Osteocyte (in vitro differentiated cells): ENCODE data around the gene SOCS6. TPM values are rescaled to one million over a fixed set of nuclear protein-coding genes. Genes with fewer than 3 reads are reported as not detected.

Experiments
- DNase-seq: peaks from one replicate; pipeline ENCODE4 v3.0.0; 2021; ENCODE audit warnings: mixed read lengths; ENCODE audit not compliant: unreplicated experiment; ENCODE audit errors: extremely low spot score
- H3K27ac Mint-ChIP-seq: one replicate; pipeline ENCODE4 v1.8.0; 2021; ENCODE audit warnings: mild to moderate bottlenecking, mixed read lengths; ENCODE audit not compliant: unreplicated experiment
- H3K27me3 Mint-ChIP-seq: one replicate; pipeline ENCODE4 v1.8.0; 2021; ENCODE audit warnings: mixed read lengths; ENCODE audit not compliant: unreplicated experiment
- H3K36me3 Mint-ChIP-seq: one replicate; pipeline ENCODE4 v1.8.0; 2021; ENCODE audit warnings: mixed read lengths; ENCODE audit not compliant: unreplicated experiment
- H3K4me1 Mint-ChIP-seq: one replicate; pipeline ENCODE4 v1.8.0; 2021; ENCODE audit warnings: mixed read lengths; ENCODE audit not compliant: unreplicated experiment
- H3K4me3 Mint-ChIP-seq: one replicate; pipeline ENCODE4 v1.8.0; 2021; ENCODE audit warnings: mild to moderate bottlenecking, moderate library complexity, mixed read lengths; ENCODE audit not compliant: unreplicated experiment
- H3K9me3 Mint-ChIP-seq: one replicate; pipeline ENCODE4 v1.8.0; 2021; ENCODE audit warnings: mixed read lengths; ENCODE audit not compliant: unreplicated experiment
- total RNA-seq: library from RNA; stranded (reverse); gene quantifications from 2 replicates; pipeline ENCODE4 v1.2.1, GENCODE V29; 2021
- TF ChIP-seq, protein P1 (sequence below): fragments of 200-600 bp; sonication (generic); IDR thresholded peaks from 2 replicates; pipeline ENCODE4 v1.5.0; 2021; ENCODE audit warnings: antibody characterized with exemption, mild to moderate bottlenecking, moderate library complexity

SOCS6 gene
- total RNA-seq, 1 donor from 2014 or later, result 19.4 TPM

DNA sequence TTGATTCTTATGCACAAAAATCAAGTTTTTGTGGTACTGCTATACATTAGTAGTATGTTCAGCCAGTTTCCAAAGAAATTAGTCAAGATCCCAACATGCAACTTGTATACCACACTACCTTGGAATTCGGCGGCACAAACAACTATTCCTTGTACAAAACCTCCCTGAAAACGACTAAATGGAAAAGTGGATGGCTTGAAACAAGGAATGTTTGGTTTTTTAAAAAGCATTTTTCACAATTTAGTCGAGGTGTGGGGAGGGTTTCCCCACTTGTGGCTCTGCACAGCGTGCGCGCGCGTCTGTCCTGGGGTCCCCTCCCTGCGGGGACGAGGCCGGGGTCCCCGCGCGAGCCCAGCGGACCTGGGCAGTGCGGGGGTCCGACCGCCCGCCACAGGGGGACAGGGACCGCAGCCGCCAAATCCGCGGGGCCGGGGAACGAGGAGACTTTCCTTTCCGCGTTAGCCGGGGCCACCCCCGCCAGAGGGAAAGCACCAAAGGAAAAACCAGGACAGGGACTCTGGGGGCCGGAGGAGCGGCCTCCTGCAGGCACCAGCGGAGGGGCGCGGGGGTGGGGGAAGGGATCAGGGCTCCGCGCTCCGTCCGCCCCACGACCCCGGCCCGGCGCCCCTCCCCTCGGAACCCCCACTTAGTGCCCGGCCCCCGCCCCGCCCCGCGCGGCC, 534 bp upstream of the SOCS6 start:
- H3K4me3 Mint-ChIP-seq, result peak overlapping the region; percentile 66
- no peak for DNase-seq

DNA sequence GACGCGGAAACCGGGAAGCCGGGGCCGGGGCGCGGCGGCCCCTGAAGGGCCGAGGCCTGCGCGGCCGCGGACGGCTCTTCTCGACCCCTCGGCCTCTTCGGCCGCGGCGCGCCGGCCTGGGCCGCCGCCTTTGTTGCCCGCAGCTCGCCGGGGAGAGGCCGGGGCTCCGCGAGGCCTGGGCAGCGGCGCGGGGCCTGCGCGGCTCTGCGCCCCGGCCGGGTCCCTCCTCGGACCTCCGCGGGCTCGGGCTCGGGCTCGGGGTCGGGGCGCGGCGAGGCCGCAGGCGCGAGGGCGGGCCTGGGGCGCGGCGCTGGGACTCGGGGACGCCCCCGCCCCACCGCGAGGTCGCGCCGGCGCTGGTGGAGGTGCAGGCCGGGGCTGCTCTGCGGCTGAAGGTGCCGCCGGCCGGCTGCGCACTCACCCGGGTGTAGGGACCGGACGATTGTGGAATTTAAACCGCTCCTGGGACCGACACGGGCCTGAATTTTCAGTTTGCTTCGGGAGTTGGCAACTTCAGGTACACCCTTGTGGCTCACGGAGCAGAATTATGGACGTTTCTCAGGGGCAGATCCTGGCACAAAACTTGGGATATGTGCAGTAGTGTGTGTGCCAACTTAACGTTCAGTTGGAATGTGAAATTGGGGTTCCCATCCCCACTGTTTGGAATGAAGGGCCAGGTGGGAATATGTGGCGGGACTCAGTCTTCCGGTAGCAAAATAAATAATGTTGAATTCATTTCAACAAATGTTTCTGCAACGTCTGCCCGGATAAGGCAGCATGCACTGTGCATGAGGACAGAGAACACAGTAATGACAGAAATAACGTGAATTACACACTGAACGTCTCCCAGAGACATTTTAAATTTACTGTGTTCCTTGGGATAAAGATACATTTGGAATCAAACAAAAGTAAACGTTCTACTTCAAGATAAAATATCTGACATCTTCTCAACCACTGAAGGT, 787 bp downstream of the SOCS6 start:
- Mint-ChIP-seq H3K27me3 (no peaks in the 10 kb centered on the region), H3K27ac (peak overlapping the region; percentile 87), H3K9me3 (no peaks in the 10 kb centered on the region), H3K36me3 (peaks cover 5% of the 10 kb centered on the region), H3K4me3 (peak overlapping the region; percentile 89), H3K4me1 (peaks cover 49% of the 10 kb centered on the region)
- TF ChIP-seq, protein P1, sequence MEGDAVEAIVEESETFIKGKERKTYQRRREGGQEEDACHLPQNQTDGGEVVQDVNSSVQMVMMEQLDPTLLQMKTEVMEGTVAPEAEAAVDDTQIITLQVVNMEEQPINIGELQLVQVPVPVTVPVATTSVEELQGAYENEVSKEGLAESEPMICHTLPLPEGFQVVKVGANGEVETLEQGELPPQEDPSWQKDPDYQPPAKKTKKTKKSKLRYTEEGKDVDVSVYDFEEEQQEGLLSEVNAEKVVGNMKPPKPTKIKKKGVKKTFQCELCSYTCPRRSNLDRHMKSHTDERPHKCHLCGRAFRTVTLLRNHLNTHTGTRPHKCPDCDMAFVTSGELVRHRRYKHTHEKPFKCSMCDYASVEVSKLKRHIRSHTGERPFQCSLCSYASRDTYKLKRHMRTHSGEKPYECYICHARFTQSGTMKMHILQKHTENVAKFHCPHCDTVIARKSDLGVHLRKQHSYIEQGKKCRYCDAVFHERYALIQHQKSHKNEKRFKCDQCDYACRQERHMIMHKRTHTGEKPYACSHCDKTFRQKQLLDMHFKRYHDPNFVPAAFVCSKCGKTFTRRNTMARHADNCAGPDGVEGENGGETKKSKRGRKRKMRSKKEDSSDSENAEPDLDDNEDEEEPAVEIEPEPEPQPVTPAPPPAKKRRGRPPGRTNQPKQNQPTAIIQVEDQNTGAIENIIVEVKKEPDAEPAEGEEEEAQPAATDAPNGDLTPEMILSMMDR, result no peak
- peak; percentile 88 for DNase-seq

More for the DNA sequence above, 534 bp upstream of the SOCS6 start:
- Mint-ChIP-seq H3K27ac (peak overlapping the region; percentile 64), H3K27me3 (no peaks in the 10 kb centered on the region), H3K9me3 (no peaks in the 10 kb centered on the region), H3K36me3 (peaks cover 5% of the 10 kb centered on the region), H3K4me1 (peaks cover 41% of the 10 kb centered on the region)
- TF ChIP-seq, protein P1, result no peak

DNA sequence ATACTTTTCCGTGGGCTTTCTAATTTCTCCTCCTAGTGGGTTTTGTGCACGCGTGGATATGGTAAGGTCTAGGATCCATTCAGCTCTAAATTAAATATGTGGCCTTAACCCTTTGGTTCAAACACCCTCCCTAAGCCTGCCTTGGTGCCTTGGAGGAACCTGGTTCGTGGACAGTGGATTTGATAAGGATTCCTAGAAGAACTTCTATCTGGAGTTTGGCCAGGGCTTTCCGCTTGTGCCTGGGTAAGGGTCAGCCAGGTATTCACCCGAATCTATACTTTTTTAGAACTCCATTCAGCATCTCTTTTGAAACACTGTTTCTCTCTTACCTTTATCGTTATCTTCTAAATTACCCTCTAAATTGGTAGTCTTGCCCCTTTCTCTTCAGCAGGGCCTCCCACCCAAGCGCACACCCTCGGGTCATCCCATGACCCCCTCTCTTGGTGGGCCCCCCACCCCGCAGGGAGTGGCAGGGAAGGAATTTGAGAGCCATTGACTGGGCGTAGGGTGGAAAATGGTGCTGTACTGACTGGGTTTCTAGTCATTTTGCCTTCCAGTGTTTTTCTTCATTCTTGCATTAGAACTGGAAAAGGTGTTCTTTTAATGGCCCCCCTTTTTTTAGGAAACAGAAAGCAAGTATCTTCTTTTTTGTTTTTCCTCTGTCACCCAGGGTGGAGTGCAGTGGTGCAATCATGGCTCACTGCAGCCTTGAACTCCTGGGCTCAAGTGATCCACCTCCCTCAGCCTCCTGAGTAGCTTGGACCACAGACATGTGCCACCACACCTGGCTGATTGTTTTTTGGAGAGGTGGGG, 1.8 kb downstream of the SOCS6 start:
- no peaks in the 10 kb centered on the region for H3K27me3 Mint-ChIP-seq
- peak overlapping the region; percentile 87 for H3K27ac Mint-ChIP-seq
- TF ChIP-seq, protein P1, result no peak
- peaks cover 57% of the 10 kb centered on the region for H3K4me1 Mint-ChIP-seq
- H3K4me3 Mint-ChIP-seq, result peak overlapping the region; percentile 89
- H3K9me3 Mint-ChIP-seq, result no peaks in the 10 kb centered on the region
- peaks cover 5% of the 10 kb centered on the region for H3K36me3 Mint-ChIP-seq
- no peak for DNase-seq

DNA sequence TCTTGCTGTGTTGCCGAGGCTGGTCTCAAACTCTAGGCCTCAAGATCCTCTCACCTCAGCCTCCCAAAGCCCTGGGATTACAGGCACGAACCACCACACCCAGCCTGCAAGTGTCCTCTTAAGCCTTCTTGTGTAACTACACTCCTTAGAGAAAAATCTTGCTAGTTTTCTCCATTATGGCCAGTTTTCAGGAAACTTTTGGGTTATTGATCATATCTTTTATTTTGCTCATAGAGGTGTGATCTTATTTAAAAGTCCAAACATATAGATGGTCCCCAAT, 2.4 kb downstream of the SOCS6 start:
- Mint-ChIP-seq H3K4me1 (peaks cover 62% of the 10 kb centered on the region), H3K27ac (peak overlapping the region; percentile 87), H3K36me3 (peaks cover 5% of the 10 kb centered on the region), H3K27me3 (no peaks in the 10 kb centered on the region), H3K4me3 (peak overlapping the region; percentile 89), H3K9me3 (no peaks in the 10 kb centered on the region)
- no peak for DNase-seq
- TF ChIP-seq, protein P1, result no peak
